ENCODE results near the gene SLC29A1. TPM values are rescaled to one million over a fixed set of nuclear protein-coding genes. Genes with fewer than 3 reads are reported as not detected.

SLC29A1 gene
- total and polyA plus RNA-seq, 9 of the 15 experiments (the other 6 are each of a cell fraction or from before 2014, with no cell fraction given): 18.9 to 170 (median 57.7) TPM

- TF ChIP-seq ZNF407 (IDR thresholded peaks at IDR 0.05; ENCODE audit: low read depth) (peak; percentile 64; the same call in 1 of the 2 replicates), ATF7 (IDR thresholded peaks at IDR 0.05) (peak; percentile 61; the same call in 1 of the 2 replicates), FUS (optimal IDR thresholded peaks at IDR 0.05; ENCODE audit: low read depth, low read length) (peak; percentile 86), ZNF740 (CRISPR knock-in tag; IDR thresholded peaks at IDR 0.05) (peak; percentile 88), ZNF740 (tag; IDR thresholded peaks at IDR 0.05) (peak in 1 of 2 experiments; percentile 86; a peak in 1 of 4 replicates), MXI1 (IDR thresholded peaks at IDR 0.05; ENCODE audit: low read depth, low read length) (no peak), MTA2 (IDR thresholded peaks at IDR 0.05; ENCODE audit: low read depth) (no peak), ZNF780A (CRISPR knock-in tag; IDR thresholded peaks at IDR 0.05) (no peak), NONO (IDR thresholded peaks at IDR 0.05; ENCODE audit: low read depth in 2 of 2, low read length in 1 of 2) (peak; percentile 82 to 86), CLOCK (CRISPR knock-in tag; IDR thresholded peaks at IDR 0.05; ENCODE audit: borderline replicate concordance) (peak; percentile 93), ZNF445 (CRISPR knock-in tag; IDR thresholded peaks at IDR 0.05; ENCODE audit: low read depth) (no peak), RAD21 (CRISPR knock-in tag; conservative IDR thresholded peaks at IDR 0.05 in 1 of 2, IDR thresholded peaks at IDR 0.05 in 1 of 2) (peak in 1 of 2 experiments; percentile 57; a peak in 3 of 4 replicates), ZNF3 (CRISPR knock-in tag; IDR thresholded peaks at IDR 0.05) (no peak), DPF2 (IDR thresholded peaks at IDR 0.05) (peak; percentile 74; the same call in 1 of the 2 replicates), HNRNPK (IDR thresholded peaks at IDR 0.05; ENCODE audit: low read depth, low read length, poor library complexity, severe bottlenecking) (no peak), PML (IDR thresholded peaks at IDR 0.05; ENCODE audit: low read length) (peak; percentile 53; the same call in 1 of the 2 replicates)
These were observed 33.8 kb downstream of the SLC29A1 start, which contains the start of gene SLC35B2 (continued) for GRCh38 chr6:44257025-44257752.
